HuH-7 (cell line): ENCODE results near the gene ACADSB.

ENCODE experiments used
- DNase-seq: peaks from one replicate; pipeline ENCODE4 v3.0.0; 2011; ENCODE audit warnings: low spot score

ACADSB gene

GRCh38 chr10:123042708-123043408 is 34.1 kb downstream of the ACADSB start:
- no peak for DNase-seq

DNA sequence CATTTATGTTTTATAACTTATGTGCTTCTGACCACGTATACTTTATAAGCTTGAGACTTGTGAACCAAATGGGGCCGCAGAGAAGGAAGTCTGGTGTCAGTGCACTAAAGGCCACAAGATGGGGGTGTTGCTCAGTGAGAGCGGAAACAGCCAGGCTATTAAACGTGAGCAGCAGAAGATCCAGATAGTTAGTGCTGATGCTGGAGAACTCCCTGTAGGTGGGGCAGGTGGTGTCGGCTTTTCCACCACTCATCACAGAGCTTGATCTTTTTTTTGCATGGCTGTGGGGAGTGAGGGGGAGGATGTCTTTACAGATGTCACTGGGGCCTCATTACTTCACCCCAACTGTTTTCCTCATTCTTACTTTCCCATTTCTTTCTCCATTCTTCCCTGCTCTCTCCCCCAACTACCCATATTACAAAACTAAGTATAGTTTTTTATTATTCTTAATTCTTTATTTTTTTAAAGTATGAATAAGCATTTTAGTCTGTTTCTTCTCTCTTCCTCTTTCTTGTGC is 34.7 kb downstream of the ACADSB start:
- peak; percentile 58 for DNase-seq

- DNase-seq: no peak
These were observed 35.6 kb downstream of the ACADSB start for GRCh38 chr10:123044391-123044790.

DNA sequence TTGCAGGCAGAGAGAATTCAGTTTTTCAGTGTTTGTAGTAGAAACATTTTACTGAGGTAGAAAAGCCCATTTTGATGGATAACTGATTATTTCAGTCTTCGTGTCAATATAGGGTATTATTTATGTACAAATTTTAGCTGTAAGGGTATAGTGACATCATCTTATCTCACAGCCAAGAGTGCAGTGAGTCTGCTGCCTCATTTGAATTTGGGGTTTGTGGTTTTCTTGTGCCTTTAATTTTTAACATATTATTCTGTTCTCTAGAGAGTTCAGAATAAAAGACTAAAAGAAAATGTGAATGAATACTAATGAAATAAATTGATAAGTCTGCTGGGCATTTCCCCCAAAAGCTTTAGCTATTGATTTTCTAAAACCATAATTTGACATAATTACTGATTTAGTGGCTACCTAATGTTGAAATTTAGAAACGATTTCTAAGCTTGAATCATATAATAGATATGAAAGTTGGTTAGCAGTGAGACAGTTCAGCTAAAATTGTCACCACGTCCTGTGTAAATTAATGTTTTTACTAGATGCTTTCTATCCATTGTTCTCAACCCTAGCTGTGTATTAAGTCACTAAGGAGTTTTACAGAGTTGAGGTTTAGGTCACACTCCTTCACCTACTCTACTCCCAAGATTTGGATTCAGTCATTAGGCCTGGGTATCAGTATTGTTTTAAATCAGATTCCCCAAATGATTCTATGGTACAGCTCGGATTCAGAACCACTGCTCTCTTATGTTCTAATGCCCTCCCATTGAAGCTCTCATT is 37.3 kb downstream of the ACADSB start:
- no peak for DNase-seq

GRCh38 chr10:123057968-123058367 is 49.2 kb downstream of the ACADSB start:
- no peak for DNase-seq

DNA sequence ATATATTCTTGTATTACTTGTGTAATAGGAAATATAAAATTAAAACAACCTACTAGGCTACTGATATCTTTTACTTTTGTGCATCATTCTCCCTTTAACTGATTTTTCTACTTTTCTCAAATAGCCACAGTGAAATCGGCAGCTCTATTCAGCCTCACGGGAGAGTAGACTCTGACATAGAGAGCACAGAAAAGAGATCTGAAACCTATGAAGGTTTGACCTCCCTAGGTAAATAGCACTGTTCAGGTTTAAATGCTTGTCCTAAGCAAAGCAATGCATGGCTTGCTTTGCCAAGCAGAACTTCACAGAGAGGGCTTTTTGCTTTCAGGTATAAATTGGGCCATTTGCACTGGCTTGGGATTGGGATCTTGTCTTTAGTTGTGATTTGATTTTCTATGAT is 53.1 kb downstream of the ACADSB start:
- DNase-seq: no peak

GRCh38 chr10:123062726-123063125 is 53.9 kb downstream of the ACADSB start:
- no peak for DNase-seq

- no peak for DNase-seq
These were observed 59.5 kb downstream of the ACADSB start for GRCh38 chr10:123068087-123068853.

- no peak for DNase-seq
These were observed 60.6 kb downstream of the ACADSB start for GRCh38 chr10:123069246-123069986.

DNA sequence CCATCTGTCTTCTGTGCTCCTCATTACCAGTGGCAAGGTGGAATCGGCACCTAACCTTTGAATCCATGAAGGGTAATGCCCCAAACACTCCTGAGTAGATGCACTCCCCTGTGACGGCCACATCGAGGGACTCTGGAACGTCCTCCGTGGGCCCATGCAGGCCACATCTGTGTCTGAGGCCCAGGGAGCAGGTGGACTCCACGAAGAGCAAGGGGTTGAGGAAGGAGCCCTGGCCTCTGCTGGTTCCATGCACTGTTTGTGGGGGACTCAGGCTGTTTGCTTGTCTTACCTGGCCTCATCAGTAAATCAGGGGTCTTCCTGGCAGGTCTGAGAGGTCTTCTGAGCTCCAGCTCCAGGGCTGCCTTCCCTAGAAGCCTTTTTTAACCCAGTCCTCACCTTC is 64.4 kb downstream of the ACADSB start:
- no peak for DNase-seq

DNA sequence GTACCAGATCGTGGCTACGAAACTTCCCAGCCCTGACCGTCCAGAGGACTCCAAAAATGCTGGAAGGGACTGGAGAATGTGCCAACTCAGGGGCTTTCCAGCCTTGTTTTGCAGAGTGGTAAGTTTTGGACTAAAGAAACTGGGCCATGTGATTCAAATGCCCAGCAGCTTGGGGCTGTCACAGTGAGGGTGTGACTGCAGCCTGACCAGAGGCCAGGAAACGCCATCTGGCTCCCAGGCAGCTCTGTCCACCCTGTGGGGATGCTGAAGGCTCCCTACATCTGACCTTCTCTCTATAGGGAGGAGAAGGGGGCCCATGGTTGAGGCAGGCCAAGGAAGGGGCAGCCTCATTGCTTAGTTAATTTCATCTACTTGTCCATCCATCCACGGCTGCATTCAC is 65.4 kb downstream of the ACADSB start:
- DNase-seq: no peak

- DNase-seq: no peak
These were observed 73.1 kb downstream of the ACADSB start for GRCh38 chr10:123081896-123082295.

- DNase-seq: no peak
These were observed 75.0 kb downstream of the ACADSB start for GRCh38 chr10:123083811-123084210.

- DNase-seq: no peak
These were observed 77.5 kb downstream of the ACADSB start for GRCh38 chr10:123086281-123086680.

DNA sequence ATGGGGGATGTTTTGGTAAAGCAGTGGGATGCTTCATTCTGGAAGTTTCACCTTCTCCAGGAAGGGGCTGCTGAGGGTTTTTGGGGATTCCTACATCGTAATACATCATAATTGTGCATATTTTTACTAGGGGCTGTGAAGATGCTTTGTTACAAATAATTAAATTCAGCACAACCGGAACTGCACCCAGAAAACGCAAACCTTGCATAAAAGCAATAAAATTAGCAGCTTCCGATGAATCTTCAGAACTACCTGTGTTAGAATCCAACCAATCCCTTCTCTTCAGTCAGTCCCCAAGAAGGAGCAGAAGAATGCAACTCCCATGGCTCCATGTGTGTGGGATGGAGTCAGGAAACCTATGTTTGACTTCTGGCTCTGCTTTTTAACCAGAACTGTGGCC is 78.5 kb downstream of the ACADSB start:
- no peak for DNase-seq

- no peak for DNase-seq
These were observed 79.0 kb downstream of the ACADSB start for GRCh38 chr10:123087786-123088185.

DNA sequence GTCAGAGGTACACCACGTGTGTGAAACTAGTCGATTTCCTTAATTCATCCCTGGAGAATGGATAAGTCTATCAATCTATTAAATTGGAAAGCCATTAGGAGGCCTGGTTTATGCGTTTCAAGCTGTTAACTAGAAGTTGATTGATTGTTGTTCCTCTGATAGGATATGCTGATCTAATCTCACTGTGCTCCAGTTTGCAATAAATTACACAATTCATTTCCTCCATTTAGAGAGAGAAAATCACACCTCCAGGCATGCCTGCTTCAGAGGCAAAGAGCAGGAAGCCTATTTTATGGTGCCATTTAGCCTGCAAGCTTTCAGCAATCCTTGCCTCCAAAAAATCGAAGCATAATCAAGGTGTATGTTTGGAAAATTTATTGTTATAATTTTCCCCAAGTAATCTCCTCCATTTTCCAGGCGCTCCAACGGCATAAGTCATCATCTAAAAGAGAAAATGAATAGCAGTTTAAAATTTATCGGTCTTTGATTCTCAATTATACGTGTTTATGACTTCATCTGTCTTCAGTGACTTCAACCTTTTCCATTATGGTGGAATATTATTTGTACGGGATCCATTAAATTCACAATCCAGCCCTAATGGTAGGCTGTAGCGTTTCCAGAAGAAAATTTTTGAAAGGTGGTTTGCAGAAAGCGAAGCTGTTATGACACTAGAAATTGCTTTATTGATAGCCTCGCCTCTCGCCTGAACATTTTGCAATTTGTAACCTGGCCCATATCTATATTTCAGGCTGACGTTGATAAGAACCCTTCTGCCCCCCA is 84.0 kb downstream of the ACADSB start:
- no peak for DNase-seq

- DNase-seq: no peak
These were observed 84.7 kb downstream of the ACADSB start for GRCh38 chr10:123093489-123093888.

- no peak for DNase-seq
These were observed 87.6 kb downstream of the ACADSB start for GRCh38 chr10:123096452-123096851.

DNA sequence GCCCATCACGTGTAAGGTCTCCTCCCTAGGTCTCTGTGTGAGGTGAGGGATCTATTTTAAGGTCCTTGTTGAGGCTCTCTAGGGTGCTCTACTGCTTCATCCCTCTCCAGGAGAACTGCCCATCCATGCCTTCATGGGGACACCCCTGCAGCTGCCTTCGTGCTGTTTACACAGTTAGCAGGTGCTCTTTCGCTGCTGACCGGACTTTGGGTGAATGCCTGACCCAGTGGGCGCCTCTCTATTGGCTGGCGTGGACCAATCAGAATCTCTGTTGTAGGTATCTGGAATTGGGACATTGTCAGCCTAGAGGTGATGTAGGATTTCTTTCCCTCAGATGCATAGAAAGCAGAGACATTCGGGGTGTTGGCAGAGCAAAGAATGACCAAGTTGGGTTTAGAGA is 88.2 kb downstream of the ACADSB start:
- no peak for DNase-seq
